ENCODE measurements around the gene TPCN2. TPM values are rescaled to one million over a fixed set of nuclear protein-coding genes. Genes with fewer than 3 reads are reported as not detected.

Gene TPCN2
- total and polyA plus RNA-seq, 12 donors: 3.4 to 19.2 (median 7.8) TPM

DNA sequence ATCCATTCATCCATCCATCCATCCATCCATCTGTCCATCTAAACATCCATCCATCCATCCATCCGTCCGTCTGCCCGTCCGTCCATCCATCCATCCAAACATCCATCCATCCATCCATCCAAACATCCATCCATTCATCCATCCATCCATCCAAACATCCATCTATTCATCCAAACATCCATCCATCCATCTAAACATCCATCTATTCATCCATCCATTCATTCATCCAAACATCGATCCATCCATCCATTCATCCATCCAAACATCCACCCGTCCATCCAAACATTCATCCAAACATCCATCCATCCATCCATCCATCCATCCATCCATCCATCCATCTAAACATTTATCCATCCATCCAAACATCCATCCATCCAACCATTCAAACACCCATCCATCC is 61.7 kb downstream of the TPCN2 start:
- TF ChIP-seq, protein P1, sequence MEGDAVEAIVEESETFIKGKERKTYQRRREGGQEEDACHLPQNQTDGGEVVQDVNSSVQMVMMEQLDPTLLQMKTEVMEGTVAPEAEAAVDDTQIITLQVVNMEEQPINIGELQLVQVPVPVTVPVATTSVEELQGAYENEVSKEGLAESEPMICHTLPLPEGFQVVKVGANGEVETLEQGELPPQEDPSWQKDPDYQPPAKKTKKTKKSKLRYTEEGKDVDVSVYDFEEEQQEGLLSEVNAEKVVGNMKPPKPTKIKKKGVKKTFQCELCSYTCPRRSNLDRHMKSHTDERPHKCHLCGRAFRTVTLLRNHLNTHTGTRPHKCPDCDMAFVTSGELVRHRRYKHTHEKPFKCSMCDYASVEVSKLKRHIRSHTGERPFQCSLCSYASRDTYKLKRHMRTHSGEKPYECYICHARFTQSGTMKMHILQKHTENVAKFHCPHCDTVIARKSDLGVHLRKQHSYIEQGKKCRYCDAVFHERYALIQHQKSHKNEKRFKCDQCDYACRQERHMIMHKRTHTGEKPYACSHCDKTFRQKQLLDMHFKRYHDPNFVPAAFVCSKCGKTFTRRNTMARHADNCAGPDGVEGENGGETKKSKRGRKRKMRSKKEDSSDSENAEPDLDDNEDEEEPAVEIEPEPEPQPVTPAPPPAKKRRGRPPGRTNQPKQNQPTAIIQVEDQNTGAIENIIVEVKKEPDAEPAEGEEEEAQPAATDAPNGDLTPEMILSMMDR (IDR thresholded peaks at IDR 0.05): no peak
- no peak overlapping the region for H3K4me3 ChIP-seq
- H3K27me3 ChIP-seq: no peaks in the 10 kb centered on the region
- intact Hi-C loops (cut with DNase I): loop anchor here in 1 of 10 donors (10.0 kb wide), 1 partner anchor 374 kb away; the partner anchor contains the start of gene LINC01488
- H3K9me3 ChIP-seq: no peaks in the 10 kb centered on the region
- no peaks in the 10 kb centered on the region for H3K36me3 ChIP-seq
- H3K4me1 ChIP-seq: peaks cover 0 to 25% (median 17%) of the 10 kb centered on the region in 9 donors
- no peak for ATAC-seq
- H3K27ac ChIP-seq: no peak overlapping the region
- DNase-seq: no peak
- WGBS, 2 donors: 96 to 97% methylated on average over 6 of the region's 6 CpGs

DNA sequence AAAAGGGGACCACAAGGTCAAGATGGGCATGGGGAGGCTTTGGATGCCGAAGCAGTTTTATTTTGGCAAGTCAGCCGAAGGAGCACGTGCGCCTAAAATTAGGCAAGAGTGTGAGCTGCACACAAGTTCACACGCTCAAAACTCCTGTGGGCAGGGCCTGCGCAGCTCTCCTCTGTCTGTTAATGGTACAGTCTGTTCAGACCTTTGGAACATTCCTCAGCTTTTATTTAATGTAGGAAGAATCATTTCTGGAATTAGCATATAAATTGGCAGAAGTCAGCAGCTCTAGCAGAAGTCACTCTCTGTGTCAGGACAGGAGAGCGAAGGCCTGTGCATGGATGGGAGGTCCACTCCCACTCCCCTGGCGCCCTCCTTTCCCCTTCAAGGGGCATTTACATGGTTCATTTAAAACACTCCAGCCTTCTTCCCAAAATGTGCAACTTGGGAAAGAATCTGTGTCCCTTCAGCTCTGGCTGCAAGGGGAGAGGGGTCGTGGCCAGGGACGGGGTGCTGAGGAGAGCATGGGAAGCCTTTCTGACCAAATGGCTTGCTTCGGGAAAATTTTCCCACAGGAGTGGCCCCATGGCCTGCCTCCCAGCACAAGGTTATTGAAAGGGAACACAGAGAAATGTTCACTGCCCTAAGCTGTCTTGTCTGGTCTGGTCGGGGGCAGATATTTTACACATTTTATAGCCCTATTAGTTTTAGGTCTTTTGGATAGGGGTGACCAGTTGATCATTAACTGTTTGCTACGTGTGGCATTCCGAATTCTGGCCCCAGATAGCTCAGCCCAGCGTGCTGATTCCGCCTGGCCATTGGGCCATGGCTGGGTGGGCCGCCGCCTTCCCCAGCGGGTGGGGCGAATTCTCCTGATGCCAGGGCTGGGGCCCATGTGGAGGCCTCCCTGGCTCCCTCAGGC is 63.2 kb downstream of the TPCN2 start:
- H3K4me1 ChIP-seq: peaks cover 0 to 23% (median 9%) of the 10 kb centered on the region in 9 donors
- intact Hi-C loops (cut with DNase I): loop anchor here in 1 of 10 donors (10.0 kb wide), 1 partner anchor 373 kb away; the partner anchor contains the start of gene LINC01488
- no peaks in the 10 kb centered on the region for H3K9me3 ChIP-seq
- no peaks in the 10 kb centered on the region for H3K36me3 ChIP-seq
- H3K27ac ChIP-seq: no peak overlapping the region
- 87 to 88% methylated on average over 20 of the region's 20 CpGs for WGBS, 2 donors
- ATAC-seq: no peak
- H3K4me3 ChIP-seq: no peak overlapping the region
- no peak for DNase-seq
- TF ChIP-seq, protein P1 (IDR thresholded peaks at IDR 0.05): no peak
- H3K27me3 ChIP-seq: no peaks in the 10 kb centered on the region

DNA sequence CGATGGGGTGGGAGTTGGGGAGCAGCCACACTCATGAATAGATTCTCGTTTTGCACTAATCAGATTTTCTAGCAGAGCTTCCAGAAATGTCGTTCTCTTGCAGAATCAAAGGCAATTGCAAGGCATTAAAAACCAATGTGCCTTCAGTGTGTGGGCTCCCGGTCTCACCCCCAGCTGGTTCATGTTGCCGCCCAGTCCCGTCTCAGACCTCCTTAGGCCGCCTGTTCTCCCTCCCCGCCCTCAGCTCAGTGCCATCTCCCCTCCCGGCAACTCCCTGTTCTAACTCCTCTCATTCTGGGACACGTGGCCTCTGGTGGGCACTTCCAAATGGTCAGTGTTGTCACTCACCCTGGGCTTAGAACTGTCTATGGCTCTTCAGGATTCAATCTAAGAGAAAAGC is 64.5 kb downstream of the TPCN2 start:
- H3K9me3 ChIP-seq: no peaks in the 10 kb centered on the region
- peaks cover 0 to 23% (median 9%) of the 10 kb centered on the region in 9 donors for H3K4me1 ChIP-seq
- intact Hi-C loops (cut with DNase I): loop anchor here in 1 of 10 donors (10.0 kb wide), 1 partner anchor 372 kb away; the partner anchor contains the start of gene LINC01488
- H3K36me3 ChIP-seq: no peaks in the 10 kb centered on the region
- DNase-seq (no peak), ATAC-seq (no peak)
- no peak overlapping the region for H3K27ac ChIP-seq
- TF ChIP-seq, protein P1 (IDR thresholded peaks at IDR 0.05): no peak
- no peaks in the 10 kb centered on the region for H3K27me3 ChIP-seq
- no peak overlapping the region for H3K4me3 ChIP-seq
- WGBS, 2 donors: 92% methylated on average over 10 of the region's 10 CpGs

DNA sequence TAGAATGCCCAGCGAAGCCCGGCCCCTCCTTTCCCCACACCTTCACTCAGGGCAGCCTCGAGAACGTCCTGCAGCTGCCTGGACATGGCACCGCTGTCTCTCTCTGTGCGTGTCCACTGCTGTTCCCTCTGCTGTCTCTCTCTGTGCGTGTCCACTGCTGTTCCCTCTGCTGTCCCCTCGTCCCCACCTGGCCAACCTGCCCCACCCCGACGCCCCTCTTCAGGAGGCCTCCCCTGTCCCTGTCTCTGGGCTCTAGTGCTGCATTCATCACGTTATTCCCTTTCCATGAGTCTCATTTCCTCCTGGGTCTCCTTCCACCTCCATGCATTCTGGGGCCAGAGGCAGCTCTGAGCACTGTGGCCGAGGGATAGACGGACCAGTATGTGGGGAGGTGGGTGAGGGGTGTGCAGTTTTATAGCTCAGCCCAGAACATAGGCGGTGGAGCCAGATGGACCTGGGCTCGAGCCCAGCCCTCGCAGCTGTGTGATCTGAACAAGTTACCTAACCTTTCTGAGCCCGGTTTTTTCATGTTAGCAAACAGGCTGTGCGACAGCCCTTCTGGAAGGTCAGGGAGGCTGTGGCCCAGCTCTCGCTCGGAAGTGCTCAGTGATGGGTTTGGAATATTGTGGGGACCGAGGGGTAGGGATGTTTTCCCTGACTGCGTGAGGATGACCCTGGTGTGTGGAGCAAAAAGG is 65.1 kb downstream of the TPCN2 start:
- peaks cover 0 to 1% (median 0%) of the 10 kb centered on the region in 11 donors for H3K9me3 ChIP-seq
- 93 to 94% methylated on average over 22 of the region's 22 CpGs for WGBS, 2 donors
- H3K27me3 ChIP-seq: no peaks in the 10 kb centered on the region
- H3K36me3 ChIP-seq: no peaks in the 10 kb centered on the region
- intact Hi-C loops (cut with DNase I): loop anchor here in 1 of 10 donors (10.0 kb wide), 1 partner anchor 371 kb away; the partner anchor contains the start of gene LINC01488
- no peak overlapping the region for H3K27ac ChIP-seq
- H3K4me3 ChIP-seq: no peak overlapping the region
- DNase-seq (no peak), ATAC-seq (no peak)
- TF ChIP-seq, protein P1 (IDR thresholded peaks at IDR 0.05): no peak
- H3K4me1 ChIP-seq: peaks cover 0 to 23% (median 9%) of the 10 kb centered on the region in 9 donors

All from heart right ventricle (tissue), 16 donors.